Left lung (tissue), 10 donors: ENCODE data around the gene RPRM. TPM values are rescaled to one million over a fixed set of nuclear protein-coding genes. Genes with fewer than 3 reads are reported as not detected.

Experiments used
- ATAC-seq: fragments of 200-7000 bp; cut with Tn5 transposase; one replicate; pipeline ENCODE4 v1.9.1; 2020; ENCODE audit warnings: moderate library complexity
- DNase-seq, 4 donors: peaks; one replicate each; pipeline ENCODE4 v3.0.0-alpha.2; 2013 to 2020
- H3K27ac ChIP-seq, 2 donors: fragments of 200-600 bp; sonication (generic) in 1 of 2; one replicate each; pipeline versions ENCODE4 v1.5.0 to v1.8.0; 2020 to 2021
- H3K27me3 ChIP-seq, 2 donors: fragments of 200-600 bp; sonication (generic) in 1 of 2; one replicate each; pipeline versions ENCODE4 v1.5.0 to v1.8.0; 2020 to 2021
- H3K36me3 ChIP-seq, 2 donors: fragments of 200-600 bp; sonication (generic) in 1 of 2; one replicate each; pipeline versions ENCODE4 v1.5.0 to v1.8.0; 2020 to 2021
- H3K4me1 ChIP-seq, 2 donors: fragments of 200-600 bp; one replicate each; pipeline ENCODE4 v1.8.0; 2021
- H3K4me3 ChIP-seq, 2 donors: fragments of 200-600 bp; sonication (generic) in 1 of 2; one replicate each; pipeline versions ENCODE4 v1.5.0 to v1.8.0; 2020 to 2021; ENCODE audit warnings: mild to moderate bottlenecking in 1 of 2
- H3K9me3 ChIP-seq, 2 donors: fragments of 200-600 bp; sonication (generic) in 1 of 2; one replicate each; pipeline versions ENCODE4 v1.5.0 to v1.8.0; 2020 to 2021
- CTCF ChIP-seq, 2 donors: fragments of 200-600 bp; sonication (generic) in 1 of 2; IDR thresholded peaks; one replicate each; pipeline versions ENCODE4 v1.5.0 to v1.8.0; 2021; ENCODE audit warnings: antibody characterized with exemption in 2 of 2
- intact Hi-C, 2 donors: fragments of 100-400 bp; cut with DNase I; formaldehyde crosslinking; loops; one replicate each; pipeline versions ENCODE4 v1.11.2 to v1.14.2; 2022
- polyA plus RNA-seq, 6 donors: library from polyadenylated mRNA; unstranded; fragments of 120-200 nt; gene quantifications; one replicate each; pipeline ENCODE4 v1.2.1, GENCODE V29; 2013; ENCODE audit not compliant: insufficient read length in 6 of 6
- total RNA-seq, 2 donors: library from RNA; stranded (reverse); fragmentation: NEBNext Ultra II Directional; extraction: Animal tissue kit (Norgen Biotek cat#: 25700); gene quantifications; one replicate each; pipeline ENCODE4 v1.2.1, GENCODE V29; 2021
- donor health status: DM: no; HTN: yes; CAD: no.
- donor health status: DM: no; HTN: no; CAD: no.

The RPRM gene
- total and polyA plus RNA-seq, 8 donors, result 0.50 to 1.9 (median 0.82) TPM; not detected in 1

GRCh38 chr2:153474876-153475435 is 3.6 kb downstream of the RPRM start:
- H3K9me3 ChIP-seq, result no peaks in the 10 kb centered on the region
- ATAC-seq (no peak), DNase-seq (no peak)
- TF ChIP-seq CTCF (IDR thresholded peaks at IDR 0.05), result no peak
- intact Hi-C loops, result no loop called here
- peaks cover 14 to 31% of the 10 kb centered on the region in 2 donors for H3K4me1 ChIP-seq
- peaks cover 35 to 67% of the 10 kb centered on the region in 2 donors for H3K27me3 ChIP-seq
- H3K27ac ChIP-seq, result no peak overlapping the region
- H3K36me3 ChIP-seq, result no peaks in the 10 kb centered on the region
- H3K4me3 ChIP-seq, result no peak overlapping the region

- H3K27ac ChIP-seq, result no peak overlapping the region
- ATAC-seq (no peak), DNase-seq (no peak)
- peaks cover 32 to 62% of the 10 kb centered on the region in 2 donors for H3K27me3 ChIP-seq
- H3K4me3 ChIP-seq, result no peak overlapping the region
- intact Hi-C loops, result no loop called here
- H3K4me1 ChIP-seq, result peaks cover 14 to 29% of the 10 kb centered on the region in 2 donors
- no peak for TF ChIP-seq CTCF (IDR thresholded peaks at IDR 0.05)
- no peaks in the 10 kb centered on the region for H3K36me3 ChIP-seq
- H3K9me3 ChIP-seq, result no peaks in the 10 kb centered on the region
These were observed 4.2 kb downstream of the RPRM start for GRCh38 chr2:153474407-153474806.

DNA sequence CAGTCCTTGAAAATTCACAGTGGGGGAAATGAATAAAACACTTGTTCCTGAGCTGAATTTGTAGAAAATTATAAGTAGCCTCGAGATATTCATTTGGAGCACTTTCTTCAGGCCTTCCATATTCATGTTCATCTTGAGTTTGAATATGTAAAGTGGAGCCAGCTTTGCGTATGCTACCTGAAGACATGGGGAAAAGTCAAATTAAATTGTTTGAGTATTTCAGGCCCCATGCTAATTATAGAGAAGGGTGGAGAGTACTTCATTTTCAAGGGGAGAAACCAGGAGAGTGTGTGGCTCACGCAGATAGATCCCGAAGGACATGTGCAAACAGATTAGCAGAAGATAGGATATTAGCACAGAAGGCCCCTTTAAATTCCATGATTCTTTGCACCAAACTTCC is 7.7 kb downstream of the RPRM start:
- intact Hi-C loops, result no loop called here
- H3K4me3 ChIP-seq, result no peak overlapping the region

GRCh38 chr2:153464395-153464794 is 14.2 kb downstream of the RPRM start:
- ATAC-seq, result no peak
- DNase-seq, result no peak
- no peak for TF ChIP-seq CTCF (IDR thresholded peaks at IDR 0.05)
- H3K27ac ChIP-seq, result no peak overlapping the region
- no peak overlapping the region for H3K4me3 ChIP-seq
- no peaks in the 10 kb centered on the region for H3K9me3 ChIP-seq
- no peaks in the 10 kb centered on the region for H3K36me3 ChIP-seq
- intact Hi-C loops, result no loop called here
- H3K27me3 ChIP-seq, result no peaks in the 10 kb centered on the region
- H3K4me1 ChIP-seq, result no peaks in the 10 kb centered on the region

More for the DNA sequence above, 7.7 kb downstream of the RPRM start:
- no peak for ATAC-seq
- Histone ChIP-seq H3K9me3 (no peaks in the 10 kb centered on the region), H3K36me3 (no peaks in the 10 kb centered on the region), H3K4me1 (no peaks in the 10 kb centered on the region), H3K27me3 (peaks cover 5 to 27% of the 10 kb centered on the region in 2 donors), H3K27ac (no peak overlapping the region)
- TF ChIP-seq CTCF (IDR thresholded peaks at IDR 0.05), result no peak
- no peak for DNase-seq

DNA sequence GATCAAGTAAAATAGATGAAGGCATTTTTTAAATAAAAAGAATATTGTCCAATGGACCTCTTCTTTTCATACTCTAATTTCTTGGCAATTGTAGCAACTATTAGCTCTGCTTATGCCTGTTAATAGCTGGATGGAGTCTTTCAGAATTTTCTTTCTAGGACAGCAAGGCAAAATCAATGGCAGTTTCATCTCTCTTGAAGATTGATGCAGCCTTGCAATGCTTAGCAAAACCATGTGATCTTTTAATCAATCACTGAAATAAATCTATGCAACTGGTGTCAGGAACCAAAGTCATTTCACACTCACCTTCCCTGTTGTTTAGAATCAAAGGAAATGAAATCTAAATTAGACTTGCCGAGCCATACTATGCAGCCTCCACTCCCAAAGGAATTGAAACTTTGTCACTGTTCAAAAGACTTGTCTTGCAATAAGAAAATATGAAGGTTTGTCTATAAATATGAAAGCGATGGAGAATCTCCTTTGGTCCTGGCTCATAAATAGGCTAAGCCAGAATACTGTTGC is 16.2 kb downstream of the RPRM start:
- no peak for TF ChIP-seq CTCF (IDR thresholded peaks at IDR 0.05)
- Histone ChIP-seq H3K9me3 (no peaks in the 10 kb centered on the region), H3K27me3 (no peaks in the 10 kb centered on the region), H3K27ac (no peak overlapping the region), H3K4me1 (no peaks in the 10 kb centered on the region), H3K4me3 (no peak overlapping the region), H3K36me3 (no peaks in the 10 kb centered on the region)
- intact Hi-C loops, result no loop called here
- ATAC-seq (no peak), DNase-seq (no peak)
